Ramos (cell line): ENCODE data around the gene AFAP1.

Experiments used
- in situ Hi-C: fragments of 300-500 bp; cut with MboI; formaldehyde crosslinking; loops from one replicate; pipeline ENCODE4 v1.14.3; 2022; ENCODE audit warnings: low sequenced_read_pairs; ENCODE audit not compliant: unreplicated experiment

AFAP1 gene

GRCh38 chr4:7766086-7766485 lies 173.6 kb downstream of the AFAP1 start:
- in situ Hi-C loops: no loop called here

GRCh38 chr4:7765666-7766065 lies 174.0 kb downstream of the AFAP1 start:
- in situ Hi-C loops: no loop called here

- in situ Hi-C loops: no loop called here
Observed at GRCh38 chr4:7764466-7764865, 175.2 kb downstream of the AFAP1 start.

GRCh38 chr4:7763788-7764187 lies 175.9 kb downstream of the AFAP1 start:
- in situ Hi-C loops: no loop called here

- in situ Hi-C loops: no loop called here
Observed at GRCh38 chr4:7763106-7763505, 176.6 kb downstream of the AFAP1 start.

GRCh38 chr4:7762376-7763030 lies 177.2 kb downstream of the AFAP1 start:
- in situ Hi-C loops: no loop called here

GRCh38 chr4:7761720-7762119 lies 177.9 kb downstream of the AFAP1 start:
- in situ Hi-C loops: no loop called here

- in situ Hi-C loops: no loop called here
Observed at GRCh38 chr4:7761312-7761711, 178.3 kb downstream of the AFAP1 start.

GRCh38 chr4:7760706-7761105 lies 179.0 kb downstream of the AFAP1 start:
- in situ Hi-C loops: no loop called here

GRCh38 chr4:7760228-7760627 lies 179.4 kb downstream of the AFAP1 start:
- in situ Hi-C loops: no loop called here

GRCh38 chr4:7759635-7760034 lies 180.0 kb downstream of the AFAP1 start:
- in situ Hi-C loops: no loop called here

GRCh38 chr4:7759216-7759615 lies 180.4 kb downstream of the AFAP1 start:
- in situ Hi-C loops: no loop called here

GRCh38 chr4:7758476-7758875 lies 181.2 kb downstream of the AFAP1 start:
- in situ Hi-C loops: no loop called here

- in situ Hi-C loops: no loop called here
Observed at GRCh38 chr4:7757501-7758471, 181.9 kb downstream of the AFAP1 start.

GRCh38 chr4:7756561-7757355 lies 182.9 kb downstream of the AFAP1 start:
- in situ Hi-C loops: no loop called here

- in situ Hi-C loops: no loop called here
Observed at GRCh38 chr4:7756071-7756470, 183.6 kb downstream of the AFAP1 start.

- in situ Hi-C loops: no loop called here
Observed at GRCh38 chr4:7755561-7755960, 184.1 kb downstream of the AFAP1 start.

- in situ Hi-C loops: no loop called here
Observed at GRCh38 chr4:7754565-7755262, 184.9 kb downstream of the AFAP1 start.

- in situ Hi-C loops: no loop called here
Observed at GRCh38 chr4:7753931-7754465, 185.7 kb downstream of the AFAP1 start.

GRCh38 chr4:7753271-7753670 lies 186.4 kb downstream of the AFAP1 start:
- in situ Hi-C loops: no loop called here
